Esophagus mucosa (tissue), 1 donor: ENCODE results near the gene PRKG1. TPM values are rescaled to one million over a fixed set of nuclear protein-coding genes. Genes with fewer than 3 reads are reported as not detected.
"Not testable (repeated sequence)": the region's sequence is repeated elsewhere in the genome, so short reads cannot be mapped to it uniquely, and the experiment has no call there.

Experiments
- ATAC-seq: fragments of 200-7000 bp; cut with Tn5 transposase; one replicate; pipeline ENCODE4 v1.9.1; 2020
- total RNA-seq: library from RNA; stranded (reverse); gene quantifications from one replicate; pipeline ENCODE4 v1.2.4, GENCODE V29; 2023
- donor health status: DM: yes; HTN: yes; CAD: no.

PRKG1 gene
- total RNA-seq, 1 donor from 2014 or later, result 0.80 TPM

DNA sequence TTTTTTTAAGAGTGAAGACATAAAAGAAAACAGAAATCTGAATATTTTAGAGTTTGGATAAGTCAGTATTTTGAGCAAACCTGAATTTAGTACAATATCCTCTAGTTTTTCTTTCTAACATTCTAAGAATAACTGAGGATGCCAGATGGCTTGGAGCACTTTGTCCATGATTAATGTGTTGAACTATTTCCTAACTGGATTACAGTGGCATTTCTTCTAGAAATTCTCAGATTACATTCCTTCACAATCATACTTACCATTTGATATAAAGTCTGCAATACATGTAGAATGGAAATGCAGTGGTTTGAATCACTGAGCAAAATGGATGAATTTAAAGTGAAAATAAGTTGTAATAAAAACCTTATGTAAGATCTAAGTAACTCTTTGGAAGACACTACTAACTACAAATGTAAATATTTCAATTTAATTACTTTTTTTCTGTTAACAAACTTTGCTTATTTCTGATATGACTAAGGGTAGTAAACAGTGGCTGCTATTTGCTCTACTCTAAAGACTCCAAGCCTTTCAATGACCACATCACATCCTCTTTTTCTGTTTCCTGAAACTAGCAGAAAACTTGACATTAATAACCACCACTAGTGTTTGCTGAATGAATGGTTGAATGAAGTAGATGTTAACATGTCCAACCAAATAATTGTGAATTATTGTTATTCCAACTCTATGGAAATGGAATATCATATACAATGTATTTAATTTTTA is 102.8 kb downstream of the PRKG1 start:
- ATAC-seq, result no peak

DNA sequence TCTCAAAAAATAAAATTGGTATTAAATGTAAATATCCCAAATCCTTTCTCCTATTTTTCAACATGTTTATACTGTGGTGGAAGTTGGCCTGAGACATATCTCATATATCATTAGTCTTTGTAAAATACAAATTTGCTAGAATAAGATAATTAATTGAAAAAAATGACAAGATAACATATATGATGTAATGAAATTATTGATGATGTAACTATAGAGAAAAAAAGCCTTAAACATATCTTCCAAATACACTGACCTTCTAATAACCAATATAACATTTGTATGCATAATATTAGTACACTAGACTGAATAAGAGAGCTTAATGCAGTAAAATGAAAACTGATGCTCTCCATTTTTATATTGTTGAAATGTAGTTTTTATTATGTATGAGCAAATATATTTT is 104.3 kb downstream of the PRKG1 start:
- no peak for ATAC-seq

DNA sequence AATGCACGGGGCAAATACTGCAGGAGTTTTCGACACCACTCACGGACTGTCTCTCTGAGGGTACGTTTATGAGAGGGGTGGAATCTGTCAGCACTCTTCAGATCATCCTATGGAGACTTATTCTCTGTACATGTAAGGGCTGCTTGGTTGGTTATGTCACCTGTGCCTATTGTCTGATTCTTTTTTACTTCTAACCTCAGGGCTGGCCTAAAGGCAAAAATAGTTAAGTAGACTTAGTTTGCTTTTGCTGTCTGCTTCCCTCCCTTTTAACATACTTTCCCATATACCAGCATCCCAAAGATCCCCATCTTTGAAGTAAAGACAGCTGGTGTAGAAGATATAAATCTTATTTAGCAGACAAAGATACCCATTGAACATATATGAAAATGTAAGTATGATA is 105.9 kb downstream of the PRKG1 start:
- no peak for ATAC-seq

DNA sequence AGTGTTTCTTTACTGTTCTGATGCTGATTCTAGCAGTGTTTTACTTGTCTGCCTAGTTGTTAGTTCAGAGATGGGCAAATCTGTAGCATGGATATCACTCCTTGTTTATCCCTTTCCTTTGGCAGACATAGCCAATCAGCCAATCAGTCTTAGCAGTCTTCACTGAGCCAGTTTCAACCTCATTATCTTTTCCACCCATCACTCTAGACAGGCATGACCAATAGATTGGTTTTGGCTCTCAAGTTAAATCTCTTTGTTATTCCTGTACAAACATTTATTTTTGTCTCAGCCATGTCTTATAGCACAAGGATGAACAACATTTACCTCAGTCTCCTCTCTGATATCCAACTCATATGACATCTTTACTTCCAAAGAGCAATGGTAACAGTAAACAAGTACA is 109.5 kb downstream of the PRKG1 start:
- no peak for ATAC-seq

DNA sequence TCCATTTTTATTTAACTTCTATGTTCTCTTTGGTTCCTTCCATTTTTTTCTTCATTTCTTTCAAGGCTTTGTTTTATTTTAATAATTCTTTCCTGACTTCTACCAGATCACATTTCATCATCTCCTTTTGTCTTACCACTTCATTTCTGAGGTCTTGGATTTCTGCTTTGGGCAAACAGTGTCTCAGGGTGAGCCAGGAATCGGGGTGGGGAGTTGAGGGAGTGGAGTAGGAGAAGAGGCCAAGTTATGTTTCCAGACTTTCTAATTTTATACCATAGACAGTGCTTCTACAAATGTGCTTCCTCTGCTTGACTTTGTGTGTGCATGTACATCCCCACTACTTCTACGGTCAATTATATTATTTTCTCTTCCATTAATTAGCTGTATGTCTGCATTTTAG is 112.1 kb downstream of the PRKG1 start:
- no peak for ATAC-seq

DNA sequence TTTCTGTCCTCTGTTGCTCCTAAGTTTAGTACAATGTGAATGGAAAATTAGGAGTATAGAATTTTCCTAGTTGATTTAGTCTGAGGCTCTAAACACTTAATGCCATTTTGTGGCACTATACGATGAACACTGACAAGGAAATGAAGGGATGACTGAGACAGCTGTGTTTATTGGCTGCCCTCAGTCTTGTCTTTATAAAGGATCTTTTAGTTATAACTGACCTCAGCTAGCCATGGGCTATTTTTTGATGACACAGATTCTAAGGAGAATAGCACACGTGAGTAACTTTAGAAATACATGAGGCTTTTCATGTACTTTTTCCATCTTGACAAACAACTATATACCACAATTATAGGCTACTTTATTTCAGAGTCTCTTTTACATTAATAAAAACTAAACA is 113.7 kb downstream of the PRKG1 start:
- no peak for ATAC-seq

DNA sequence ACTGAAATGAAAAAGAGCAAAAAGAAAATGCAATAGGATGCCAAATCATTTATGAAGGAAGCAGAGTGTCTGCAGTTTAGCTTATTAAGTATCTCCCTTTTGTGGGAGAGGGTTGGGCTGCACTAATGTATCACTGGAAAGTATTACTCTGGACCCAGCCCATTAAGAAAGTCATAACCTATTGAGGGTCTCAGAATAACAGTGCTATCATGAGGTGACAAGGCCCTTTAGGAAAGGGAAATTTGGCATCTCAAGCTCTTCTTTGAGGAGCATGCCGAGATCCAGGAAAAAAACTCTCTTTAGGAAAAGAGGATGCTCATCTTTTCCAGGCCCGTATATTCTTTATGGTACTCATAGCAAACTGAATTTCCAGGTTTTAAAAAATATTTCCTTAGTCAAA is 114.6 kb downstream of the PRKG1 start:
- no peak for ATAC-seq

DNA sequence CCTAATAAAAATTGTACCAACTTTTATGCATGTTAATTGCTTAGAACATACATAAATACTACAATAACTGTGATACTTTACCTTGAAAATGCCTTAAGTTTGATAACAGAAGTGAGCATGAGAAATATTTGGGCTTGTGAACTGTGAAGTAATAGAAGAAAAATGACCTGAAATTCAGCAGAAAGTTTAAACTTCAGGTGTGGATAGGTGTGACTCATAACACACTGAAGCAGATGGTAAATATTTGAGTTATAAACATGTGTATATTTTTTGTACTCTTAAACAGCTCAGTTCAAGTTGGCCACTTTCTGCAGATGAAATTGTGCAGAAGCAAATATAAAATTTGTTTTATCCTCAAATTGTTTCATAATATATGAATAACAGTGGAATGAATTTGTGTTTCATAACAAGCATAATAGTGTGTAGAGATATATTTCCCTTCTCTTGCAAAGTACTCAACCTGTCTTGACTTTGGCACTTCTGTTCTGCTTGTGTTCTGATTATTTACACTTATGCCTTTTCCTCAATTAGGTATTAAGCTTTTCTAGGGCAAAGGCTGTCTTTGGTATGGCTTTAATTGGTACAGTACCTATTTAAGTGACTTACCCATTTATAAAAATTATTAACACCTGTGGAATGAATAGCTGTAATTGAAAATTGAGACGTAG is 122.4 kb downstream of the PRKG1 start:
- no peak for ATAC-seq

DNA sequence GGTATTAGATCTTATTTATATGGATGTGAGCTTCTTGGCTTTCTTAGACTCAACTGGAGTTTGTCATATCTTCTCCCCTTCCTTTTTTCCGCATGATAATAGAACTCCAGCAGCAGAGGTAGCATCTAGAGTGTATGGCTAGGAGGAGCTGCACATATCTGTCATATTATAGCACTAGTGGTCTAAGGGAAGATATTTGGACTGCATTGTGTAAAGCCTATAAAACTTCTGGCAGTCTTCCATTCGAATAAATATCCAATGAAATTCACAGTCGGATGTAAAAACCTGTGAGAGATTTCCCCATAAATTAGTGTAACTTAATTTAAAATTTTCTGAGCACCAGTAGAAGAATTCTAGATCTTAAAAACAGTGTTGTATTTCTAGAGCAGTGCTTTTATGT is 123.9 kb downstream of the PRKG1 start:
- ATAC-seq, result no peak

DNA sequence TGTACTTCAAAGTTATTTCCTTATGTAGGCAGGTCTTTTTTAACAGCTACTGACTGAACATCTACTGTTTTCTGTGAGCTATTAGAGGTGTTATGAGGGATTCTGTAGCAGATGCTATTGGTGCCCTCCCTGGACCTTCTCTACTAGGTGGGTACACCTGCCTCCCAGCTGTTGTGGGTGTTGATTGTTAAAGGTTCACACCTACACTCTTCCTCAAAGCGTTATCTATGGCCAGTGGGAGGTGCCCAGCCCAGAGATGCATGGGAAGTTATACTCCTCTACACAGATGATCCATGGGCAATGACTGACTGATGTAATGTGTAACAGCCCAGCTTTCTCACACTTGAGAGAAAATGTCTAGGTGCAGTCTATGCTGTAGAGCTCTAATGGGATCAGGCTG is 127.7 kb downstream of the PRKG1 start:
- ATAC-seq, result no peak

DNA sequence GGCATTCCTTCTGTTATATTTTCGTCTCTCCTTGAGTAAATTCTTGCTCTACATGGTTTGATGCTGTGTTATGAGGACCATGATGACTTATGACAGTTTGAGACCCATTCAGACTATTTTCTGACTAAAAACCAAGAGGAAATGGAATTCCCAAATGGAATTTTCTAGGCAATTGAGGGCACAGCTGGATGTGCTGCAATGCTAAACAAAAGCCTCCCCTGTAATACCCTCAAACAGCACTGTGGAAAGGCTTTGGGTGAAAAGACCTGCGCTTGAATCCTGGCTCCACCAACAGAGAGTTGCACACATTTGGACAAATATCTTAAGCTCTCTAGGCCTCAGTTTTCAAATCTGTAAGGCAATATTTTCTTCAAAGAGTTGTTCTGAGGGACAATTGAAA is 129.1 kb downstream of the PRKG1 start:
- ATAC-seq, result no peak

DNA sequence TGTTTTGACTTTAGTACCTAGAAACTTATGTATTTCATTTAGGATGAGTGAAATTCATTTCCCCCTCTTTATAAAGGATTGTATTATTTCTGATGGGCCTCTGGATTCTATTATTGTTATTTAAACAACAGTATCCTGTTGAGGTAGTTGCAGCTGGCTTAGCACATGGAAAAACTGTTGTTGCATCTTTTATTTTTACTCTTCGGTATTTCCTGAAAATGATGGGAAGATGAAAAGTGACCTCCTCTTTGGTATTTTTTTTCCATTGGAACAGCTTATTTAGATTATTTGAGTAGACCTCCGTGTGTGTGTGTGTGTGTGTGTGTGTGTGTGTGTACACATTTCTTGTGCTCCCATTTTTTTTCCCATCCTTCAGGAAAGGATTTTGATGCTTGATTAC is 129.8 kb downstream of the PRKG1 start:
- ATAC-seq, result no peak

DNA sequence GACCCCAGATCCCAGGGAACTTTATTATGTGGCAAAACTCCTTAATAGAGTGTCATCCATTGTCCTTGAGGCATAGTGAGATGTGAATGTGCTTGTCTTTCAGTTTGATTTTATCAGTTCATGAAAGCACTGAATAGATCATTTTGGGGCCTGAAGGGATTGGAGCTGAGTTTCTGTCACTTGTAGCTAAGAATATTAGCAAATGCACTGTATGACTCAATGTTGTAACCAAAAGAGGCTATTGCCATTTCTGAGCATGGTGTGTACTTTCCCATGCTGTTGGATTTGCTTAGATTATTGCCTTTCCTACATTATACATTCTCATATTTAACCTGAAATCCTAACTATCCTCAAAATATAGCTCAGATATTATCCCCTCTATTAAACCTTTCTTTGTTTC is 130.4 kb downstream of the PRKG1 start:
- no peak for ATAC-seq

DNA sequence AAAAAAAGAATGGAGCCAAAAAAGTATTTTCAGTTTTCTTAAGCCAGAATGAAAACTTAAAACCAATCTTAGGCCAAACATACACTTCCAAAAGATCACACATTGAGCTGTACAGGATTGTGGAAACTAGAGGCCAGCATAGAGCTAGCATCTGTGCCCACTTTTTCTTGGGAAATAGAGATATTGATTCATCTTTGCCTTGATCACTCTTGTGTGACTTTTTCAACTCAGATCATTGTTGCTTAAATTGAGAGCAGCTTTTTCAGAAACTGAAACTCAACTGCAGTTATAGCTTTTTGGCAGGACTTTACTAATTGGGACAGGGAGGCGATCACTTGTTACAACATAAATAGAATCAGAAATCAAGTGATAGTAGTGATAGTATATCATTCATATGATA is 132.2 kb downstream of the PRKG1 start:
- no peak for ATAC-seq

DNA sequence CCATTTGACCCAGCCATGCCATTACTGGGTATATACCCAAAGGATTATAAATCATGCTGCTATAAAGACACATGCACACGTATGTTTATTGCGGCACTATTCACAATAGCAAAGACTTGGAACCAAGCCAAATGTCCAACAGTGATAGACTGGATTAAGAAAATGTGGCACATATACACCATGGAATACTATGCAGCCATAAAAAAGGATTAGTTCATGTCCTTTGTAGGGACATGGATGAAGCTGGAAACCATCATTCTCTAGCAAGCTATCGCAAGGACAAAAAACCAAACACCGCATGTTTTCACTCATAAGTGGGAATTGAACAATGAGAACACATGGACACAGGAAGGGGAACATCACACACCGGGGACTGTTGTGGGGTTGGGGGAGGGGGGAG is 138.7 kb downstream of the PRKG1 start:
- not testable (repeated sequence) for ATAC-seq

DNA sequence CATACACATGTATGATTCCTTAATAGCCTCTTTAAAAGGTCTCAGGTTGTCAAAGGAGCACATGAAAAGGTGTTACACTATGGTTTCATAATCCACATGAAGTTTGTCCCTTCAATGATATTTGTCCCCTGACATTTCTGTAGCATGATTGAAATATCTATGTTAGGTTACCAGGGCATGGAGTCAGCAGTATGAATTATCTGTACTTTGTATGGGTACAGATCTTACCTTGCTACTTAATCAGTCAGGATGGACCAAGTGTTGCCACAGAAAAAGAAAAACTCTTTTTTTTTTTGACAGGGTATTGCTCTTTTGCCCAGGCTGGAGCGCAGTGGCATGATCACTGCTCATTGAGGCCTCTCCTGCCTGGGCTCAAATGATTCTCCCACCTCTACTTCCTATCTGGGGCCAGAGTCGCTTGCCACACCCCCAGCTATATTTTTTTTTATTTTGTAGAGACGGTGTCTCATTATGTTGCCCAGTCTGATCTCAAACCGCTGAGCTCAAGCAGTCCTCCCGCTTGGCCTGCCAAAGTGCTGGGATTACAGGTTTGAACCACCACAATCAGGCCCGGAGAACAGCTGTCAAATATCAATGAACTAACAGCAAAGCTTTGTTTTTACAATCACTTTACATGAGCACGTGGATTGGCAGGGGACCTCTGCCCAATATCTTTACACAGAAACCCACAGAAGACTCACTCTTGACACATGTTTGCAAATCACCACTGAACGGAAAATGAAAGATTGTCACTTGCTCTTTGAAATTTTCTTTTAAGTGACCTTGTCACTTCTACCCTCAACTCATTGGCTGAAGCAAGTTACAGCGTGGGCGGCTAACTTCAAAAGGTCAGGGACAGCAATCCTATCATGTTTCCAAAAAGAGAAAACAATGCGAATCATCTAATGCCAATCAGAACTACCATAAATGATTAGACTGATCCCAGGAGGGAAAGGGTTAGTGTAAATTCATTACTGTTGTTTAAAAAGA is 140.2 kb downstream of the PRKG1 start:
- ATAC-seq, result no peak

DNA sequence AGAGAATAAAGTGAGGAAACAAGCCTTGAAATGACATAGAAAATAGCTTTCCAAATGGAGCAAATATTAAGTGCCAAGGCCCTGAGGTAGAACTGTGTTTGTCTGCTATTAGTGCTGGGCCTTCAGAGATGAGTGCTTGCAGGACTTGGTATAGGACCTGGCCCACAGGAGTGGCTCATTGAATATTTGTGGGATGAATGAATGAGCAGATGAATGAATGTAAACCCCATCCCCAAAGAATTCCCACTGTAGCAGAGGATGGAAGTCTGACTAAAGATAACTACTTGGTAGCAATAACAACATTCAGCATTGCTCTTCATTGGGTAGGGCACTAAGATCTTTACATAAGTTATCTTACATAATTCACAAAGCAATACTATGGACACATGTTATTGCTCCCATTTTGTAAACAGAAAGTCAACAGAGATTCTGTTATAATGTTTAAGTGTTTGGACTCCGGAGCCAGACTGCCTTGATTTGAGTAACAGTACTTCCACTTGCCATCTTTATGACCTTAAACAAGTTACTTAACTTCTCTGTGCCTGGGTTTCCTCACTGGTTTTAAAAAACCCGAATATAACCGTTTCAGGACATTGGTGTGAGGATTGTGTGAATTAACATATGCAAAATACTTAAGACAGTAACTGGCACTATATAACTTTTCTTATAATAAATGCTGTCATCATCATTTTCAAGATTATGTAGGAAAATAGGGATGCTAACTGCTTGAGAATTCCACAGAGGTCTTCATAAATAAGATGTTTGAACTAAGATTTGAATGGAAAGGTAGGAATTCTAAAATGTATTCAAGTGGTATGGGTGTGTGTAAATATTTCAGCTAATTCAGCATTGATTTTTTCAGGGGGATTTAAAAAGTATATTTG is 141.9 kb downstream of the PRKG1 start:
- ATAC-seq, result no peak

DNA sequence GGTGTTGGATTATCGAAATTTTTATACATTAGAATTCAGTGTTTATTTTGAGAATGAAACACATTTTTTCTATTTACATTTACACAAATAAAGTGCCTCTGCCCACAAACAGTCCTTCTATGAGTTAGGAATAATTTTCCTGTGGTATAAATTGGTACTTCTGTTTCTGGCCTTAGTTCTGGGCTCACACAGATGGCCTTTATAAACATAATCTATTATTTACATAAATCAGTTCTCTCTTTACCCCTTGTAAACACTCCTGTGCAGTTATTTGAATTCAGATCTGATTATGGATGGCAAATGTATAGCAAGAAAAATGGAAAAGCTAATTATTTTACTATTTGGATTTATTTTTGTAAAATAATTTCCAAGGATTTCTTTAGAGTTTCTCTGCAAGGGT is 143.2 kb downstream of the PRKG1 start:
- ATAC-seq, result no peak

DNA sequence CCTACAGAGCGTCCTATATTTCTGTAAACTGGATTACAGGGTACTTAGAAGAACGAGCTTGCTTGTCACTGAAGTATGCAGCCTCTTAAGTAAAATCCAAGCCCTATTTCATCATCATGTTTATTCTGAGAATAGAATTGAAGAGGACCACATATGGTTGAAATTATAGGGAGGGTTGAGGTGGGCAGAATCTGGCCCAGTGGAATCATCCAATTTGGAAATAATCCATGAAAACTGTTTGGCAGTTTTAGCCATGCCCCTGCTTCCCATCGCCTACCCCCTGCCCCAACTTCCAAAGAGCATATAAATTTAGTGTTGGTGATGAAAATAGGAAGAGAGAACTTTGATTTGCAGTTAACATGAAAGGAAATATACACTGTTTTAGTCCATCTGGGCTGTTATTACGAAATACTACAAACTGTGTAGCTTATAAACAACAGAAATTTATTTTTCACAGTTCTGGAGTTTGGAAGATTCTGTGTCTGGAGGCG is 150.4 kb downstream of the PRKG1 start:
- no peak for ATAC-seq

DNA sequence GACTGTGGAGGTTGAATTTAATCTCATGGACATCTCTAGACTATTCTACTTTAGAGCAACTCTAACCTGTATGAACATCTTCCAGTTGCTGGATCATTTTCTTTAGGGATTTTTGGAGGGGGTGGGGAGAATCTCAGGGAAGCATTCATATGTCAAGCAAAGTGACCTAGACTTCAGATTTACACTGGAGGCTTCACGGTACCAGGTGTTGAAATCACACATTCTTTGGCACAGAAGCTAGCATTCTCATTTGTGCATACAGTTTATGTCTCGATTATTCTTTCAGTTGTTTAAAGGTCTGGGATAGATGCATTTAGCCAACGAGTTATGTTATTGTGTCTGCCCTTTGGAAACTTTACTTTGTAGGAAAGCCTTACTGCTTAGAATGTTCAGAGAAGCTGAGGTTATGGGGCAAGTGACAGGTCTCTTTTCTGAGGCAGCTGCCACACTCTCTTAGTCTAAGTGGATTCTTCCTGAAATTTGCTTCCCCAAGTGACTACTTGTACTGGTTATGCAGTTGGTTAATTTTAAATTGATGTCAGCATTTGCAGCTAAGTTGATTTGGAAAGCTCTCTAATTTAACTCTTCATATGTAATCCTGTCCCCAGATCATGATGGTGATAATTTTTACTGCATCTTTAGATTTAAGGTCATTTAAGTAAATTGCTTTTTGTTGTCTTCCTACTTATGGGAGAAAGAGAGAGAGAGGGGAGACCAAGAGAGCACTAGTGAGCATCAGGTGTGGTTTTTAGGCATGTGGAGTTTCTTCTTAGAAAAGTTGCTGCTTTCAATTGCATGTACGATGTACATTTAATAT is 153.8 kb downstream of the PRKG1 start:
- no peak for ATAC-seq

DNA sequence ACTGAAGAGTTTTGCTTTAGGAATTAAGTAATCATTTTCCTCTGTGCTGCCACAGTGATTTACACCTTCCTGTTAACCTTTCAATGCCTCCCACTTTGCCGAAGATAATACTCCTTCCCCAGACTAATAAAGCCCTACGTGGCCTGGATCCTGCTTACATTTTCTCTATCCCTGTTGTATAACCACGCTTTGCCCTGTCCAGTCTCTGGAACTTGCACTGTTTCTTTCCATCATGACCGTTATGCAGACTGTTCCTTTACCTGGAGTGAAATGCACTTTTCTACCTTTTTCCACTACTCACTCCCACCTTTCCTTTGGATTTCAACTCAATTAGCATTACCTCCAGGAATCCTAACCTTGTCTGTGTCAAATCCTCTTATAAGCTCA is 154.4 kb downstream of the PRKG1 start:
- no peak for ATAC-seq
